ENCODE measurements around the gene ELMO3. TPM values are rescaled to one million over a fixed set of nuclear protein-coding genes. Genes with fewer than 3 reads are reported as not detected.

ELMO3 gene
- total RNA-seq, 1 experiment from 2014 or later: 2.0 TPM

DNA sequence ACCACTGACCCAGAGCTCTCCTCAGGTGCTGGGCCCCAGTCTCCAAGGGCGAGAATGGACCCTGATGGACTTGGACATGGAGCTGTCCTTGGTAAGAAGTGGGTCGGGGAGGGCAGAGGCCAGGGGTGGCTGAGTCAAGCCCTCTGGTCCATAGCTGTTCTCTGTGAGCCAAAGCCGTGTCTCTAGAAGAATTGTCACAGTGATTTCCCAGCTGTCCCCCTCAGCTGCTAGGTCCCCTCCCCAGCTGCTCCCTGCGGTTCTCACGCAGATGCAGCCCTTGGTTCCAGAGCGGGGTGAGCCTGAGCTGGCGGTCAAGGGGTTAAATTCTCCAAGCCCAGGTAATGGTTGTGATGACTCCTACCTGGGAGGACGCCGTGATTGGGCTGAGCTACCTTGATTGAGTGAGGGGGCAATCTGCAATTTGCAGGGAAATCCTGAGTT lies 29.9 kb upstream of the ELMO3 start:
- ChIA-PET CTCF (no interaction called here), POLR2A (no interaction called here)
- ATAC-seq: no peak
- in situ Hi-C loops (cut with HindIII; ENCODE audit: low pct_unique_long_range_greater_than_20kb, low sequenced_read_pairs): no loop called here
- H3K27me3 ChIP-seq (ENCODE audit: control insufficient read depth, insufficient read depth, low read length): no peaks in the 10 kb centered on the region
- H3K9me3 ChIP-seq (ENCODE audit: control insufficient read depth, insufficient read depth, low read depth, low read length): no peaks in the 10 kb centered on the region
- H3K27ac ChIP-seq (ENCODE audit: low read length): no peak overlapping the region
- no peaks in the 10 kb centered on the region; the same call in 1 of the 2 replicates for H3K36me3 ChIP-seq (ENCODE audit: control insufficient read depth, insufficient read depth, low read length)
- DNase-seq (ENCODE audit: low read depth, low spot score): no peak
- no peak overlapping the region for H3K4me3 ChIP-seq (ENCODE audit: low read depth in 2 of 2, low read length in 2 of 2)
- no TSS peak for BruUV-seq (replicated peaks)
- H3K4me1 ChIP-seq (ENCODE audit: control insufficient read depth, insufficient read depth, low read length): peaks cover 18% of the 10 kb centered on the region
- no peak for TF ChIP-seq SIN3A (IDR thresholded peaks at IDR 0.05; ENCODE audit: borderline replicate concordance, insufficient read depth, low read depth, low read length)
- no peak for TF ChIP-seq POLR2AphosphoS5 (IDR thresholded peaks at IDR 0.05; ENCODE audit: low read depth, low read length)
- TF ChIP-seq, protein P1, sequence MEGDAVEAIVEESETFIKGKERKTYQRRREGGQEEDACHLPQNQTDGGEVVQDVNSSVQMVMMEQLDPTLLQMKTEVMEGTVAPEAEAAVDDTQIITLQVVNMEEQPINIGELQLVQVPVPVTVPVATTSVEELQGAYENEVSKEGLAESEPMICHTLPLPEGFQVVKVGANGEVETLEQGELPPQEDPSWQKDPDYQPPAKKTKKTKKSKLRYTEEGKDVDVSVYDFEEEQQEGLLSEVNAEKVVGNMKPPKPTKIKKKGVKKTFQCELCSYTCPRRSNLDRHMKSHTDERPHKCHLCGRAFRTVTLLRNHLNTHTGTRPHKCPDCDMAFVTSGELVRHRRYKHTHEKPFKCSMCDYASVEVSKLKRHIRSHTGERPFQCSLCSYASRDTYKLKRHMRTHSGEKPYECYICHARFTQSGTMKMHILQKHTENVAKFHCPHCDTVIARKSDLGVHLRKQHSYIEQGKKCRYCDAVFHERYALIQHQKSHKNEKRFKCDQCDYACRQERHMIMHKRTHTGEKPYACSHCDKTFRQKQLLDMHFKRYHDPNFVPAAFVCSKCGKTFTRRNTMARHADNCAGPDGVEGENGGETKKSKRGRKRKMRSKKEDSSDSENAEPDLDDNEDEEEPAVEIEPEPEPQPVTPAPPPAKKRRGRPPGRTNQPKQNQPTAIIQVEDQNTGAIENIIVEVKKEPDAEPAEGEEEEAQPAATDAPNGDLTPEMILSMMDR (IDR thresholded peaks at IDR 0.05): no peak
- no peak for TF ChIP-seq TCF7L2 (IDR thresholded peaks at IDR 0.05; ENCODE audit: low read depth, low read length)
- TF ChIP-seq, protein P2, sequence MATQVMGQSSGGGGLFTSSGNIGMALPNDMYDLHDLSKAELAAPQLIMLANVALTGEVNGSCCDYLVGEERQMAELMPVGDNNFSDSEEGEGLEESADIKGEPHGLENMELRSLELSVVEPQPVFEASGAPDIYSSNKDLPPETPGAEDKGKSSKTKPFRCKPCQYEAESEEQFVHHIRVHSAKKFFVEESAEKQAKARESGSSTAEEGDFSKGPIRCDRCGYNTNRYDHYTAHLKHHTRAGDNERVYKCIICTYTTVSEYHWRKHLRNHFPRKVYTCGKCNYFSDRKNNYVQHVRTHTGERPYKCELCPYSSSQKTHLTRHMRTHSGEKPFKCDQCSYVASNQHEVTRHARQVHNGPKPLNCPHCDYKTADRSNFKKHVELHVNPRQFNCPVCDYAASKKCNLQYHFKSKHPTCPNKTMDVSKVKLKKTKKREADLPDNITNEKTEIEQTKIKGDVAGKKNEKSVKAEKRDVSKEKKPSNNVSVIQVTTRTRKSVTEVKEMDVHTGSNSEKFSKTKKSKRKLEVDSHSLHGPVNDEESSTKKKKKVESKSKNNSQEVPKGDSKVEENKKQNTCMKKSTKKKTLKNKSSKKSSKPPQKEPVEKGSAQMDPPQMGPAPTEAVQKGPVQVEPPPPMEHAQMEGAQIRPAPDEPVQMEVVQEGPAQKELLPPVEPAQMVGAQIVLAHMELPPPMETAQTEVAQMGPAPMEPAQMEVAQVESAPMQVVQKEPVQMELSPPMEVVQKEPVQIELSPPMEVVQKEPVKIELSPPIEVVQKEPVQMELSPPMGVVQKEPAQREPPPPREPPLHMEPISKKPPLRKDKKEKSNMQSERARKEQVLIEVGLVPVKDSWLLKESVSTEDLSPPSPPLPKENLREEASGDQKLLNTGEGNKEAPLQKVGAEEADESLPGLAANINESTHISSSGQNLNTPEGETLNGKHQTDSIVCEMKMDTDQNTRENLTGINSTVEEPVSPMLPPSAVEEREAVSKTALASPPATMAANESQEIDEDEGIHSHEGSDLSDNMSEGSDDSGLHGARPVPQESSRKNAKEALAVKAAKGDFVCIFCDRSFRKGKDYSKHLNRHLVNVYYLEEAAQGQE (IDR thresholded peaks at IDR 0.05; ENCODE audit: insufficient read depth in 1 of 2, low read depth in 2 of 2, low read length in 1 of 2): peak in 1 of 2 experiments; percentile 60; a peak in 2 of 4 replicates
- intact Hi-C loops (cut with micrococcal nuclease; ENCODE audit: unreplicated experiment): no loop called here

DNA sequence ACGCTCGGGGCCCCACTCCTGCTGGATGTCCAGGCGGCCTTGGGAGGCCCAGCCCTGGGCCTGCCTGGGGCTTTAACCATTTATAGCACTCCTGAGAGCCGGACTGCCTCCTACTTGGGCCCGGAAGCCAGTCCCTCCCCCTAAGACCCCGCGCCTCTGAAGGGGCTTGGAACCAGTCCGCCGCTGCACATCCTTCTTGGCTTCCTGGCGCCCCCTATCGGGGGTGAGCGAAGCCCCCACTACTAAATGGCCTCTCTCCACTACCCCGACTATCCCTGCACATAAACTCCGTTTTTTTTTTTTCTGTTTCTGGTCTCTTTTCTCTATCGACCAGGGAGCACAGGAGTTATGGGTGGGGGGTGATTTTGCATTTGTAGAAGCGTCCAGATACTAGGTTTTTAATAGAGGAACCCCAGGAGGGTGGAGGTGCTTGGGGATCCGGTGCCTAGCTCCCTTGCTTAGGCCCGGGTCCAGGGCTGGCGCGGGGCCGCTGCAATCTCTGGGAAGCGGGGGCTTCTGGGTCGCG lies 29.2 kb upstream of the ELMO3 start:
- TF ChIP-seq POLR2AphosphoS5 (IDR thresholded peaks at IDR 0.05; ENCODE audit: low read depth, low read length): no peak
- TF ChIP-seq, protein P2 (IDR thresholded peaks at IDR 0.05; ENCODE audit: insufficient read depth in 1 of 2, low read depth in 2 of 2, low read length in 1 of 2): no peak
- TF ChIP-seq TCF7L2 (IDR thresholded peaks at IDR 0.05; ENCODE audit: low read depth, low read length): no peak
- TF ChIP-seq, protein P1 (IDR thresholded peaks at IDR 0.05): peak; percentile 80
- TF ChIP-seq SIN3A (IDR thresholded peaks at IDR 0.05; ENCODE audit: borderline replicate concordance, insufficient read depth, low read depth, low read length): no peak
- H3K4me1 ChIP-seq (ENCODE audit: control insufficient read depth, insufficient read depth, low read length): peaks cover 18% of the 10 kb centered on the region
- peak overlapping the region; percentile 38 to 57 for H3K4me3 ChIP-seq (ENCODE audit: low read depth in 2 of 2, low read length in 2 of 2)
- no peak for DNase-seq (ENCODE audit: low read depth, low spot score)
- in situ Hi-C loops (cut with HindIII; ENCODE audit: low pct_unique_long_range_greater_than_20kb, low sequenced_read_pairs) (no loop called here), intact Hi-C loops (cut with micrococcal nuclease; ENCODE audit: unreplicated experiment) (no loop called here)
- no TSS peak for BruUV-seq (replicated peaks)
- ATAC-seq: no peak
- ChIA-PET POLR2A (no interaction called here), CTCF (interaction anchor here (0.6 kb wide), 1 partner anchor 14 kb away, joined by 3 read pairs; no protein-coding TSS in a partner anchor)
- no peaks in the 10 kb centered on the region for H3K27me3 ChIP-seq (ENCODE audit: control insufficient read depth, insufficient read depth, low read length)
- peak overlapping the region; percentile 83 for H3K27ac ChIP-seq (ENCODE audit: low read length)
- H3K9me3 ChIP-seq (ENCODE audit: control insufficient read depth, insufficient read depth, low read depth, low read length): no peaks in the 10 kb centered on the region
- H3K36me3 ChIP-seq (ENCODE audit: control insufficient read depth, insufficient read depth, low read length): no peaks in the 10 kb centered on the region; the same call in 1 of the 2 replicates
